HG02763 (cell line): ENCODE data around the gene PCSK2.

Experiments
- ATAC-seq: cut with Tn5 transposase; IDR thresholded peaks from one replicate; pipeline ENCODE4 v1.9.1; 2021; ENCODE audit warnings: mild to moderate bottlenecking, moderate library complexity; ENCODE audit not compliant: unreplicated experiment

Gene PCSK2

GRCh38 chr20:17469246-17470030 lies 242.6 kb downstream of the PCSK2 start:
- ATAC-seq = no peak

DNA sequence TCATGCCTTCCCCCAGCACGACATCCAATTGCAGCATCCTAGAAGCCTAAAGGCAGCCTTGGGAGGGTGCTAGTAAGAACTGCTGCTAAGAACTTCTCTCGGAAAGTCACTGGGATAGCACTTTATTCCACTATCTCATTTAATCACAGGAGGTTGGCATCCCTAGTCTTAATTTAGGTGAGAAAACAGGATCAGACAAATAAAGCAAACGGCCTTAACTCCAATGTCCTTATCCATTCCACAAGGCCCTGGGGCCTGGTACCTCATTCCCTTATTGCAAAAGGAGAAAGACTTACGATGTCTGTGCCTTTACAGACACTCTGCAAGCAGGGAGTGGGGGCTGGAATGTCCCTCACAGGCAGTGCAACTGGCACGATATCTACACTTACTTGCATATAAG lies 243.7 kb downstream of the PCSK2 start:
- no peak for ATAC-seq

DNA sequence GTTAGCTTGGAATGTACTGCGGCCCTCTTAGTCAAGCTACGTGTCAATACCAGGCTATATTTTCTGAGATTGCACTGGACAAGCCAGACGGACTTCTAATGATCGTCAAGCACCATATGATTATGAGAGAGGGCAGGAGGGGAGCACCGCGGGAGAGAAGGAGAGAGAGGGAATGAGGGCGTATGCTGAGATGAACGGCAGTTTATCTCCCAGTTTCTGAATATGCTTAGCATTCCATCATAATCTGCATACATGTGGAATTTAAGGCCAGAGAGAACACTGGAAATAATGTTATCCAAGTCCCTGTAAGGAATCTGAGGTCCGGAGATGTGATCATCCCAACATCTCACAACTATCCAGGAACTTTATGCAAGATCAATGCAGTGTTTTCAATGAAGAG lies 244.1 kb downstream of the PCSK2 start:
- no peak for ATAC-seq

DNA sequence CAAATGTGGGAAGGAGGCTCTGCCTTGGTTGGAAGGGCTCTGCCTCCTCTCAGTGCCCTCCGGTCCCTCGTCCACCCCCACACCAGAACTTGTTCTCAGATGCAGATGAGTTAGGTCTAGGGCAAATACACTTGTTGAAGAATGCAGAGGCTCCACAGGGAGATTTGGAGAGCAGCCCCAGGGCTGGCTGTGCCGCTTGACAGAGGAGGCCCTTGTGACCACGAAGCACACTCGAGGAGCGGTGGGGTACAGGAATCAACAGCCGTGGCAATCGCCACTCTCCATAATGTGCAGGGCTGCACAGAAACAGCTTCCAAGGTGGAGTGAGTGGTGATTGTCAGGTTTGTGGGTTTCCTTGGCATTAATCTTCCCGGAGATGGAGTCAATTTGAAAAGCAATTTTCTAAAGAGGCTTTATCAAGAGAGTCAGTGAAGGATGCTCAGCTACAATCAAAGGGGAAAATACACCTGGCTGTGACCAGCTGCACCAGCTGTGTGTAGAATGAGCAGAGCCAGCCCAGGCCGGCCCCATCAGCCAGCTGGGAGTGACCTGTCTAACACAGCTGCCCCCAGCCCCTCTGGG lies 244.9 kb downstream of the PCSK2 start:
- ATAC-seq = no peak

DNA sequence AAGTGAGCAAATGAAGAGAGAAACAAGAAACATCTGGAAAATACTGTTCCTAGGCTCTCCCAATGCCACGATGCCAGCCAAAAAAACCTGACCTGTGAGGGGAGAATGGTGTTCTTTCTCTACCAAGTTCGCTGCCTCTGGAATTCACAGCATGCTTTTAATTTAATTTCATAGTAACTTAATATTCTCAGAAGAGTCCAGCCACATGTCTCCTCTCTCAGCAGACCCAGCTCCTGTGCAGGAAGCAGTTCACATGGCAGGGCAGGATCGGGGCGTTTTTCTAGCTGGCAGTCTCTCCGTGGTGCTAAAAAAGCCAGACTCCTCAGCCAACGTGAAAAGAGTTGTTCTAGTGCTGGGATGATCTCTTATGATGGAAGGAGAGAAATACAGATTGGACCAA lies 246.8 kb downstream of the PCSK2 start:
- no peak for ATAC-seq

DNA sequence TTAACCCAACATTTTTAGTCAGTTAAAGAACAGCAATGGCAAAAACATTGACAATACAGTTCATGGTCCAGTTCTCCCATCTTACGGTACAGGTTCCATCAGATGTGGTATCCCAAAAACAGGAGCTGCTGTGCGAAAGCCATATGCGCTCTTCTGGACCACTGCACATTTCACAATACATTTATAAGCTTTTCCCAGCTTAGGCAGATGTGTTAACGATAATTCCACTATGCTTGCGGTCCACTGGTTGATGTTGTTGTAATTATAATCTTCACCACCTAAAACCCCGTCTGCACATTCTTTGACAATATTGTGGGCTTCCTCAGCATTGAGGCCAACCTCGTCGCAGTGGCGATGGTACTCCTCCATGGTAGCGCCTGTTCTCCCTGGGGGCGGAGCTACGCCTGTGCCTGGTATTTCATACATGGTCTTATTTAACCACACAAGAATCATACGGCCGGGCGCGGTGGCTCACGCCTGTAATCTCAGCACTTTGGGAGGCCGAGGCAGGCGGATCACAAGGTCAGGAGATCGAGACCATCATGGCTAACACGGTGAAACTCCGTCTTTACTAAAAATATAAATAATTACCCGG lies 252.3 kb downstream of the PCSK2 start:
- no peak for ATAC-seq

DNA sequence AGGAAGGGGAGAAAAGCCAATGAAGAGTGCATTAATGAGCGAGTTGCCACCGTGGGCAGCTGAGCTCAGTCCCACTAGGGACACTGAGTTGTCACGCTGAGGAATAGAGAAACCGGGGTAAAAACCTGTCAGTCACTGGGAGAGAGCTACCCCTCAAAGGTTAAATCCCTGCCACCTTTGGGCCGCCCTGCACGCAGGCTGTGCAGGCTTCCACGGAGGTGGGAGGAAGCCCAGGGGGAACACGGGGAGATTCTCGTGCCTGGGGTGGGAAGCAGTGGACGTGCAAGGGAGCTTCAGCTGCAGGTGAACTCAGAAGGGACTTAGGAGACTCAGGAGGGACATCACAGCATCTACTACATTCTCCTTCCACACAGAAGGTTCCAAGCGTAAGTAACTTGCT lies 253.9 kb downstream of the PCSK2 start:
- no peak for ATAC-seq

DNA sequence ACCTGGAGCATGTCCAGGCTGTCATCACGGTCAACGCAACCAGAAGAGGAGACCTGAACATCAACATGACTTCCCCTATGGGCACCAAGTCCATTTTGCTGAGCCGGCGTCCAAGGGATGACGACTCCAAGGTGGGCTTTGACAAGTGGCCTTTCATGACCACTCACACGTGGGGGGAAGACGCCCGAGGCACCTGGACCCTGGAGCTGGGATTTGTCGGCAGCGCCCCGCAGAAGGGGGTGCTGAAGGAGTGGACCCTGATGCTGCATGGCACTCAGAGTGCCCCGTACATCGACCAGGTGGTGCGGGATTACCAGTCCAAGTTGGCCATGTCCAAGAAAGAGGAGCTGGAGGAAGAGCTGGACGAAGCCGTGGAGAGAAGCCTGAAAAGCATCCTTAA lies 254.8 kb downstream of the PCSK2 start:
- ATAC-seq = no peak

DNA sequence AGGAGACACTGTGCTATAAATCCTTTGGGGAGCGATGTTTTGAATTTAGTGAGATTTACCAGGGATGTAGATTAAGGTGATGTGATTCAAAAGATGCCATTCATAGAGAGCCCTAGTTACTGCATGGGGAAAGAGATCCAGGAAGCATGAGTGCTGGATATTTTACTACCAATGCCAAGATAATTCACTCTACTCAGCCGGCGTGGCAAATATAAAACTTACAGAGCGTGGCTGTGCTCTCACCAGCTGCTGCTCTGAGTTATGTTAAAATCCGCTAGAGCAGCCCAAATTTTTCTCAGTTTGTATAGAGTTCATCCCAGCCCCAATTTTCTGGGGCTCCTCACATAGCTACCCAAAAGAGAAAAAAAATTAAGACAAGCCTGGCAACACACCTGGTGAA lies 255.7 kb downstream of the PCSK2 start:
- no peak for ATAC-seq

DNA sequence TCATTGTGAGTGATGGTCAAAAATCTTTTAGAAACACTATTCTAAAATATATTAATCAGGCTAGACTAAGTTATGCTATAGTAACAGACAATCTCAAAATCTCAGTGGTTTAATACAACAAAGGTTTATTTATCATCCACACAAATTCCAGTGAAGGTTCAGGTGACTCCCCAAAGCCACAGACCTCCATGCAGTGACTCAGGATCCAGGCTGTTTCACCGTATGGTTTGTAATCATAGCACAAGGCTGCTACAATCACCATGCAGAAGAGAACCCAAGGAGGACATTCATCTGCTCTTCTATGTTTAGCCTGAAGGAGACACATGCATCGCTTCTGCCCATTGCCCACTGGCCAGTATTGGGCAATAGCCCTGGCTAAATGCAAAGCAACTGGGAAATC lies 258.2 kb downstream of the PCSK2 start:
- no peak for ATAC-seq

GRCh38 chr20:17488916-17489600 lies 262.2 kb downstream of the PCSK2 start:
- no peak for ATAC-seq

GRCh38 chr20:17490501-17490900 lies 263.7 kb downstream of the PCSK2 start:
- ATAC-seq = no peak

DNA sequence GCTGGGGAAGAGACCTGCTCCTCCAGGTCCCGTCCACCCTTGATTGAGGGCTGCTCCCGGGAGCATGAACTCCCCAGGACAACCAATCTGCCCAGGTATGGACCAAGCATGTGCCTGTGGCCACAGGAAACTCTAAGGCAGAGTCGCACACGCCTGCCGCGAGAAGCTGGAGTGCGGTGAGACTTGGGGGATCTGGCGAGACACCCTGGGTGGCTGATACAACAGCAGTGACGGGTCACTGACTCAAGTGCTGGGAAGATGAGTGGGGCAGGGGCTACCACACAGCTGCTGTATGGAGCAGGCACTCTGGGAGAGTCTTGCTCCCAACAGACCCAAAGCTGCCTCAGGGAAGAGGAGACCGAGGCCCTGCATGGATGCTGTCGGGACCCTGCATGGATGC lies 264.2 kb downstream of the PCSK2 start:
- no peak for ATAC-seq

DNA sequence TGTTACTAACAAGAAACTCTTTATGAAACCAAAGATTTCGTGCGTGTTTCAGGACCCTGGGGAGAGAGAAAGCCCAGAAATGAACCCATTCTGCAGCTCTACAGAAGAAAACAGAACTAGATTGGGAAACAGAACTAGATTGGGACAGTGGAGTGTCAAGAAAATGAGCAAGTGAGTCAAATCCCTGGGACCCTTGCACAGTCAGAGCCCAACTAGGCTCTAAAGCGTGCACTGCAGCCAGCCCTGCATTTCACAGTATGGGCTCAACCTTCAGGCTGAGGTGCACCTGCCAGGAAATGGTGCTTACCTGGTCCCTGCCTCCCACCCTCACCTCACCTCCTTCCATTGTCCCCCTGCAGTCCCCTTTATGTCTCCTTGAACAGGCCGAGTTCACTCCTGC lies 264.6 kb downstream of the PCSK2 start:
- no peak for ATAC-seq

DNA sequence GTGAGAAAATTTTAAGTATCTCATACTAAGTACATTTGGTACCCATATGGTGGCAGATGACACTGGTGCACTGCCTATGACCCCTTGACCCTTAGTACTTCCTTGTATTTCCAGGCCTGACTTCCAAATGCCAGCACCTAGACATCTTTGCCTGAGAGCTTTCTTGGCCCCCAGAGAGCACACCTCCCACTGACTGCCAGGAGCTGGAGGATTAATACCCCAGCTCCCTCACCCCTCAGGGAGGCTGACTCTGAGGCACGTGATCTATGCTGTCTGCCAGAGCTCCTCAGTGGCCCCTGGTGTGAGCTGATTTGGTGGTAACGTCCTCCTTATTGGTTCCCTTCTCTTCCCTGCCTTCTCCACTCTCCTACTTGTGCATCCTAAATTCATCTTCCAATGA lies 266.3 kb downstream of the PCSK2 start:
- ATAC-seq = no peak

DNA sequence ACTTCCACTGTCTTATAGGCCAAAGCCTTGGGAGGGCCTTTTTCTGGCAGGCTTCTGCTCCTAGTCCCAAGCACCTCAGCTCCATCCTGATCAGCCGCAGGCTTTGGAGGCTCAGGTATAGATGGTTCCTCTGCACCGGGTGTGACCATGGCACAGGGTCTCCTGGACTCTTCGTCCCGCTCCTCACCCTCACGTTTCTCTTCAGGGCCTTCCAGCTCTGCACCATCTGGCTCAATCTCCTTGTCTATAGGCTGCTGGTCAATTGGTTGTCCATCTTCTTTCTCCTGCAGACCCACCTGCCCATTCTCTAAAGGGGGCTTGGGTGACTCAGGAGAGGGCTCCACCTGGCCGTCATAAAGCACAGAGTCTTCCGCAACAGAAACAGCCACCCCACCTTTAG lies 267.4 kb downstream of the PCSK2 start:
- ATAC-seq = no peak

- no peak for ATAC-seq
Observed at GRCh38 chr20:17495826-17496225, 269.0 kb downstream of the PCSK2 start.

- ATAC-seq = no peak
Observed at GRCh38 chr20:17497821-17498580, 271.2 kb downstream of the PCSK2 start.

- ATAC-seq = no peak
Observed at GRCh38 chr20:17498641-17499040, 271.8 kb downstream of the PCSK2 start.

DNA sequence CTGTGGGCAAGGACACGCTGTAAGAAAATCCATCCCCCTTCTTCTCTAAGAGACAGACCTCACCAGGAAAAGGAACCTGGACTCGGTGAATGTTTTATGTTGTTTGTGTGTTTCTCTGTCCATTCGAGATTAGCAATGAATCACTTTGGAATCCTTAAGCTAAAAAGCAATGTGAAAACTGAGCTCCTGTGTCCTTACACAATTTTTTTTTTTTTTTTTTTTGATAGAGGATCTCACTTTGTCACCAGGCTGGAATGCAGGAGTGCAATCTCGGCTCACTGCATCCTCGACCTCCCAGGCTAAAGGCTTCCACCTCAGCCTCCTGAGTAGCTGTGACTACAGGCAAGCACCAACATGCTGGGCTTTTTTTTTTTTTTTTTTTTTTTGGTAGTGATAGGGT lies 272.2 kb downstream of the PCSK2 start:
- ATAC-seq = no peak

DNA sequence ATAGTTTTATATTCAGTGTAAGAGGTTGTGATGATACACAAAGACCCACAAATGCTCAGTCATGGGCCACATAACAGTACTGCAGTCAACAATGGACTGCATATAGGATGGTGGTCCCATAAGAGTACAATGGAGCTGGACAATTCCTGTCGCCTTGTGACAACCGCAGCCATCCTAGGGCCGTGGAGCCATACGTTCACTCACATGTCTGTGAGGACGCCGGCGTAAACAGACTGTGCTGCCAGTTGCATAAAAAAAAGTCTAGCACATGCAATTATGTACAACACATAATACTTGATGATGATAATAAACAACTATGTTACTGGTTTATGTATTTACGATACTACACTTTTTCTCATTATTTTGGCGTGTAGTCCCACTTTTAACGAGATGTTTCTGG lies 273.4 kb downstream of the PCSK2 start:
- no peak for ATAC-seq
